Ovary (tissue), 9 donors: ENCODE results near the gene SORCS2. TPM values are rescaled to one million over a fixed set of nuclear protein-coding genes. Genes with fewer than 3 reads are reported as not detected.

ENCODE experiments used
- DNase-seq, 5 donors: peaks; one replicate each; pipeline ENCODE4 v3.0.0-alpha.2; 2019 to 2020
- H3K27ac ChIP-seq, 2 donors: fragments of 200-600 bp; one replicate each; pipeline versions ENCODE4 v1.5.1 to v1.8.0; 2019 to 2022
- H3K27me3 ChIP-seq: fragments of 200-600 bp; one replicate; pipeline ENCODE4 v1.8.0; 2022
- H3K36me3 ChIP-seq: fragments of 200-600 bp; sonication (generic); one replicate; pipeline ENCODE4 v1.5.1; 2019
- H3K4me1 ChIP-seq: one replicate; pipeline ENCODE4 v1.8.1; 2013; ENCODE audit warnings: mild to moderate bottlenecking, moderate library complexity; ENCODE audit not compliant: insufficient read depth
- H3K4me3 ChIP-seq: fragments of 200-600 bp; sonication (generic); one replicate; pipeline ENCODE4 v1.5.1; 2017
- H3K9me3 ChIP-seq, 2 donors: fragments of 200-600 bp in 1 of 2; sonication (generic) in 1 of 2; one replicate each; pipeline versions ENCODE4 v1.5.1 to v1.8.1; 2013 to 2019; ENCODE audit warnings: mild to moderate bottlenecking in 1 of 2, moderate library complexity in 1 of 2
- CTCF ChIP-seq, 3 donors: fragments of 450-650 bp in 2 of 3; fragments of 200-600 bp in 1 of 3; IDR thresholded peaks; one replicate each; pipeline versions ENCODE4 v1.5.1 to v1.8.0; 2016 to 2022; ENCODE audit warnings: antibody characterized with exemption in 3 of 3, mild to moderate bottlenecking in 1 of 3
- EP300 ChIP-seq: sonication (generic); formaldehyde crosslinking; IDR thresholded peaks from one replicate; pipeline ENCODE4 v1.6.1; 2017; ENCODE audit warnings: antibody characterized with exemption
- POLR2A ChIP-seq: fragments of 450-650 bp; IDR thresholded peaks from one replicate; pipeline ENCODE4 v1.6.1; 2017; ENCODE audit warnings: antibody characterized with exemption, mild to moderate bottlenecking, moderate library complexity
- WGBS, 3 donors: extraction: QIAGEN DNeasy Blood & Tissue Kit in 1 of 3; methylation state at CpG; one replicate each; pipeline versions ENCODE4 v1.1.5 to v1.1.7; 2013 to 2017; 5-methylcytosine and 5-hydroxymethylcytosine counted together
- intact Hi-C, 4 donors: fragments of 100-400 bp; cut with DNase I; formaldehyde crosslinking; loops; one replicate each; pipeline versions ENCODE4 v1.11.0 to v1.15.1; 2022 to 2023
- polyA plus RNA-seq, 2 donors: library from polyadenylated mRNA; stranded (reverse); fragments of 200-250 nt in 1 of 2; fragments of 350-450 nt in 1 of 2; fragmentation: Illumina TruSeq in 1 of 2; extraction: RNeasy Lipid Tissue Mini Kit (QIAGEN cat#74804) in 1 of 2; gene quantifications; one replicate each; pipeline ENCODE4 v1.2.3, GENCODE V29; 2013 to 2014
- total RNA-seq, 7 donors: library from RNA; depleted of rRNA in 2 of 7; stranded (reverse); fragments of >200 nt in 2 of 7; fragmentation: NEBNext Ultra II Directional in 3 of 7; extraction: Animal tissue kit (Norgen Biotek cat#: 25700) in 3 of 7; gene quantifications; one replicate each; pipeline versions ENCODE4 v1.1.0 to v1.2.4, GENCODE V29; 2016 to 2023
- donor health status: DM: no; HTN: no; CAD: no; lungs with moderate emphysema.
- donor health status: DM: no; HTN: no; CAD: no.
- donor health status: Bipolar disorder and iron deficiency.
- donor health status: DM: yes; HTN: yes; CAD: no.
- donor health status: DM: no; HTN: no; CAD: no.
- donor health status: DM: yes; HTN: yes; CAD: no.

SORCS2 gene
- total and polyA plus RNA-seq, 9 donors = 0.60 to 23.9 (median 7.1) TPM

- peak overlapping the region in 1 of 2 donors; percentile 24 for H3K27ac ChIP-seq
These were observed 455.5 kb downstream of the SORCS2 start for GRCh38 chr4:7647600-7648543.

GRCh38 chr4:7648544-7649395 is 456.4 kb downstream of the SORCS2 start:
- H3K36me3 ChIP-seq = no peaks in the 10 kb centered on the region
- peaks cover 35% of the 10 kb centered on the region for H3K4me1 ChIP-seq
- 83 to 90% (median 84%) methylated on average over 23 of the region's 23 CpGs for WGBS, 3 donors
- H3K9me3 ChIP-seq = no peaks in the 10 kb centered on the region
- no peaks in the 10 kb centered on the region for H3K27me3 ChIP-seq
- intact Hi-C loops = no loop called here
- H3K4me3 ChIP-seq = no peak overlapping the region
- no peak for DNase-seq
- TF ChIP-seq EP300 (no peak), POLR2A (no peak), CTCF (IDR thresholded peaks at IDR 0.05) (no peak)
- peak overlapping the region in 1 of 2 donors; percentile 24 for H3K27ac ChIP-seq

More at GRCh38 chr4:7647600-7648543, 455.5 kb downstream of the SORCS2 start:
- H3K36me3 ChIP-seq = no peaks in the 10 kb centered on the region
- H3K4me3 ChIP-seq = no peak overlapping the region
- intact Hi-C loops = no loop called here
- H3K4me1 ChIP-seq = peaks cover 30% of the 10 kb centered on the region
- no peaks in the 10 kb centered on the region for H3K9me3 ChIP-seq
- peak in 1 of 5 donors; percentile 42 for DNase-seq
- H3K27me3 ChIP-seq = no peaks in the 10 kb centered on the region
- TF ChIP-seq EP300 = no peak
- no peak for TF ChIP-seq POLR2A
- TF ChIP-seq CTCF (IDR thresholded peaks at IDR 0.05) = no peak
- 81 to 86% (median 83%) methylated on average over 23 of the region's 23 CpGs for WGBS, 3 donors

GRCh38 chr4:7649411-7649740 is 457.0 kb downstream of the SORCS2 start:
- H3K27ac ChIP-seq = no peak overlapping the region
- no peak overlapping the region for H3K4me3 ChIP-seq
- no peak for DNase-seq

More at GRCh38 chr4:7649411-7649740, 457.0 kb downstream of the SORCS2 start:
- H3K9me3 ChIP-seq = no peaks in the 10 kb centered on the region
- no peaks in the 10 kb centered on the region for H3K27me3 ChIP-seq
- TF ChIP-seq EP300 = no peak
- no peak for TF ChIP-seq CTCF (IDR thresholded peaks at IDR 0.05)
- no peak for TF ChIP-seq POLR2A
- intact Hi-C loops = no loop called here
- no peaks in the 10 kb centered on the region for H3K36me3 ChIP-seq
- 89 to 93% (median 91%) methylated on average over 5 of the region's 5 CpGs for WGBS, 3 donors
- peaks cover 36% of the 10 kb centered on the region for H3K4me1 ChIP-seq
